Measurements from ENCODE around the gene CPS1.

Gene CPS1

GRCh38 chr2:210556329-210556980 lies at the start of gene CPS1:
CPS1 (plus strand) TSS chr2:210556599; CDS start chr2:210556734, 135 bp downstream.
- DNase-seq (ENCODE audit: low read depth in 2 of 3, low spot score in 2 of 3), result no peak

GRCh38 chr2:210515911-210516310 lies 40.5 kb upstream of the CPS1 start:
- DNase-seq (ENCODE audit: low read depth in 2 of 3, low spot score in 2 of 3), result no peak

GRCh38 chr2:210517264-210517663 lies 39.1 kb upstream of the CPS1 start:
- no peak for DNase-seq (ENCODE audit: low read depth in 2 of 3, low spot score in 2 of 3)

- no peak for DNase-seq (ENCODE audit: low read depth in 2 of 3, low spot score in 2 of 3)
Observed at GRCh38 chr2:210519594-210519993, 36.8 kb upstream of the CPS1 start.

- DNase-seq (ENCODE audit: low read depth in 2 of 3, low spot score in 2 of 3), result no peak
Observed at GRCh38 chr2:210522399-210522798, 34.0 kb upstream of the CPS1 start.

GRCh38 chr2:210523650-210524289 lies 32.6 kb upstream of the CPS1 start:
- no peak for DNase-seq (ENCODE audit: low read depth in 2 of 3, low spot score in 2 of 3)

GRCh38 chr2:210524533-210524932 lies 31.9 kb upstream of the CPS1 start:
- no peak for DNase-seq (ENCODE audit: low read depth in 2 of 3, low spot score in 2 of 3)

GRCh38 chr2:210527286-210527685 lies 29.1 kb upstream of the CPS1 start:
- no peak for DNase-seq (ENCODE audit: low read depth in 2 of 3, low spot score in 2 of 3)

GRCh38 chr2:210528716-210529115 lies 27.7 kb upstream of the CPS1 start:
- DNase-seq (ENCODE audit: low read depth in 2 of 3, low spot score in 2 of 3), result no peak

- no peak for DNase-seq (ENCODE audit: low read depth in 2 of 3, low spot score in 2 of 3)
Observed at GRCh38 chr2:210531050-210531449, 25.3 kb upstream of the CPS1 start.

GRCh38 chr2:210531482-210531881 lies 24.9 kb upstream of the CPS1 start:
- no peak for DNase-seq (ENCODE audit: low read depth in 2 of 3, low spot score in 2 of 3)

GRCh38 chr2:210533389-210533788 lies 23.0 kb upstream of the CPS1 start:
- no peak for DNase-seq (ENCODE audit: low read depth in 2 of 3, low spot score in 2 of 3)

GRCh38 chr2:210534879-210535278 lies 21.5 kb upstream of the CPS1 start:
- no peak for DNase-seq (ENCODE audit: low read depth in 2 of 3, low spot score in 2 of 3)

GRCh38 chr2:210536973-210537650 lies 19.3 kb upstream of the CPS1 start:
- no peak for DNase-seq (ENCODE audit: low read depth in 2 of 3, low spot score in 2 of 3)

- DNase-seq (ENCODE audit: low read depth in 2 of 3, low spot score in 2 of 3), result no peak
Observed at GRCh38 chr2:210539035-210539434, 17.4 kb upstream of the CPS1 start.

GRCh38 chr2:210539578-210540416 lies 16.6 kb upstream of the CPS1 start:
- no peak for DNase-seq (ENCODE audit: low read depth in 2 of 3, low spot score in 2 of 3)

GRCh38 chr2:210540471-210540870 lies 15.9 kb upstream of the CPS1 start:
- no peak for DNase-seq (ENCODE audit: low read depth in 2 of 3, low spot score in 2 of 3)

GRCh38 chr2:210540900-210541289 lies 15.5 kb upstream of the CPS1 start:
- DNase-seq (ENCODE audit: low read depth in 2 of 3, low spot score in 2 of 3), result no peak

- DNase-seq (ENCODE audit: low read depth in 2 of 3, low spot score in 2 of 3), result no peak
Observed at GRCh38 chr2:210541290-210541902, 15.0 kb upstream of the CPS1 start.

GRCh38 chr2:210544007-210544590 lies 12.3 kb upstream of the CPS1 start:
- no peak for DNase-seq (ENCODE audit: low read depth in 2 of 3, low spot score in 2 of 3)

GRCh38 chr2:210544831-210545230 lies 11.6 kb upstream of the CPS1 start:
- no peak for DNase-seq (ENCODE audit: low read depth in 2 of 3, low spot score in 2 of 3)

Data from activated CD8-positive, alpha-beta memory T cell treated with anti-CD3 and anti-CD28 coated beads for 48 hours (primary cell).